IgD-negative memory B cell (primary cell): ENCODE measurements around the gene CNKSR2. TPM values are rescaled to one million over a fixed set of nuclear protein-coding genes. Genes with fewer than 3 reads are reported as not detected.

Experiments
- H3K27ac Mint-ChIP-seq, 3 donors: one replicate each; pipeline ENCODE4 v1.8.0; 2020 to 2022; ENCODE audit warnings: mild to moderate bottlenecking in 3 of 3, mixed read lengths in 3 of 3, moderate library complexity in 1 of 3
- H3K27me3 Mint-ChIP-seq: one replicate; pipeline ENCODE4 v1.8.0; 2021; ENCODE audit warnings: mixed read lengths
- H3K36me3 Mint-ChIP-seq: one replicate; pipeline ENCODE4 v1.8.0; 2020; ENCODE audit warnings: mild to moderate bottlenecking, mixed read lengths
- H3K4me1 Mint-ChIP-seq, 3 donors: one replicate each; pipeline ENCODE4 v1.8.0; 2020 to 2022; ENCODE audit warnings: mixed read lengths in 3 of 3, mild to moderate bottlenecking in 1 of 3
- H3K4me3 Mint-ChIP-seq, 4 donors: one replicate each; pipeline ENCODE4 v1.8.0; 2020 to 2022; ENCODE audit warnings: mild to moderate bottlenecking in 4 of 4, mixed read lengths in 4 of 4, moderate library complexity in 3 of 4
- H3K9me3 Mint-ChIP-seq, 3 donors: one replicate each; pipeline ENCODE4 v1.8.0; 2020 to 2021; ENCODE audit warnings: mixed read lengths in 3 of 3, mild to moderate bottlenecking in 1 of 3
- polyA plus RNA-seq: library from polyadenylated mRNA; unstranded; fragments of 300-500 nt; fragmentation: Illumina TruSeq; gene quantifications from one replicate; pipeline ENCODE4 v1.2.3, GENCODE V29; 2021

CNKSR2 gene
- polyA plus RNA-seq, 1 donor from 2014 or later, result 4.0 TPM

- H3K4me1 Mint-ChIP-seq, result peaks cover 6 to 7% (median 6%) of the 10 kb centered on the region in 3 donors
- H3K27me3 Mint-ChIP-seq, result no peaks in the 10 kb centered on the region
- H3K36me3 Mint-ChIP-seq, result no peaks in the 10 kb centered on the region
- peaks cover 0 to 4% (median 3%) of the 10 kb centered on the region in 3 donors for H3K9me3 Mint-ChIP-seq
- no peak overlapping the region for H3K27ac Mint-ChIP-seq
- H3K4me3 Mint-ChIP-seq, result no peak overlapping the region
Measured at GRCh38 chrX:21702725-21703124, 328.5 kb downstream of the CNKSR2 start.
